Retinal pigment epithelial cell (primary cell): Measurements from ENCODE around the gene RSPH10B2.
"Not testable (repeated sequence)": the region's sequence is repeated elsewhere in the genome, so short reads cannot be mapped to it uniquely, and the experiment has no call there.

Experiments
- DNase-seq: peaks from one replicate; pipeline ENCODE4 v3.0.0-alpha.2; 2010; ENCODE audit warnings: low read depth
- H3K4me3 ChIP-seq: 2 replicates; pipeline ENCODE4 v1.5.1; 2011; ENCODE audit warnings: mild to moderate bottlenecking, low read length, control low read depth, moderate library complexity
- TF ChIP-seq, protein P1 (sequence below): conservative IDR thresholded peaks from 2 replicates; pipeline ENCODE4 v1.5.1; 2011; ENCODE audit warnings: low read depth, low read length, control low read depth, inconsistent platforms

Gene RSPH10B2

DNA sequence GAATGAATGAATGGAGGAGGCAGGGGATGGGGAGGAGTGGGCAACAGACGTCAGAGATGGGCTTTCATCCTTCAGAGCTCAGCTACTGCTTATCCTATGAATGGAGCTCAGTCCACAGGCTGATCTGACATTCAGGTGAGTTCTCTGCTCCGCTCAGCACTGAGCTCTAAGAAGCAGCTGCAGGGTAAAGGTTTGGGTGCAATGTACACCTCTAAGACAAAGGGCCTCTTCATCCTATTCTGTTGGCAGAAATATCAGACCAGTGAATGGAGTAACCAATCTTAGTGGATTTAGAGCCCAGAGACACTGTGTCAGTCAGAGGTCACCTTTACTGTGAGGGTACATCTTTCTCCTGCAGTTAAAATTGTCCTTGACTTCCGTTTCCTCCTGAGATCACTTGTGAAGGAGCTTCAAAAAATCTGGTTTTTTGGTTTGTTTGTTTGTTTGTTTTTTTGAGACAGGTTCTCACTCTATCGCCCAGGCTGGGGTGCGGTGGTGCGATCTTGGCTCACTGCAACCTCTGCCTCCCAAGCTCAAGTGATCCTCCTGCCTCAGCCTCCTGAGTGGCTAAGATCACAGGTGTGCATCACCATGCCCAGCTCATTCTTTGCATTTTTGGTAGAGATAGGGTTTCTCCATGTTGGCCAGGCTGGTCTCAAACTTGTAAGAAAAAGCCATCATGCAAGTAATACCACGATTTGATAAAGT is 77.3 kb downstream of the RSPH10B2 start:
- TF ChIP-seq, protein P1, sequence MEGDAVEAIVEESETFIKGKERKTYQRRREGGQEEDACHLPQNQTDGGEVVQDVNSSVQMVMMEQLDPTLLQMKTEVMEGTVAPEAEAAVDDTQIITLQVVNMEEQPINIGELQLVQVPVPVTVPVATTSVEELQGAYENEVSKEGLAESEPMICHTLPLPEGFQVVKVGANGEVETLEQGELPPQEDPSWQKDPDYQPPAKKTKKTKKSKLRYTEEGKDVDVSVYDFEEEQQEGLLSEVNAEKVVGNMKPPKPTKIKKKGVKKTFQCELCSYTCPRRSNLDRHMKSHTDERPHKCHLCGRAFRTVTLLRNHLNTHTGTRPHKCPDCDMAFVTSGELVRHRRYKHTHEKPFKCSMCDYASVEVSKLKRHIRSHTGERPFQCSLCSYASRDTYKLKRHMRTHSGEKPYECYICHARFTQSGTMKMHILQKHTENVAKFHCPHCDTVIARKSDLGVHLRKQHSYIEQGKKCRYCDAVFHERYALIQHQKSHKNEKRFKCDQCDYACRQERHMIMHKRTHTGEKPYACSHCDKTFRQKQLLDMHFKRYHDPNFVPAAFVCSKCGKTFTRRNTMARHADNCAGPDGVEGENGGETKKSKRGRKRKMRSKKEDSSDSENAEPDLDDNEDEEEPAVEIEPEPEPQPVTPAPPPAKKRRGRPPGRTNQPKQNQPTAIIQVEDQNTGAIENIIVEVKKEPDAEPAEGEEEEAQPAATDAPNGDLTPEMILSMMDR, result no peak
- no peak overlapping the region for H3K4me3 ChIP-seq
- DNase-seq, result no peak

DNA sequence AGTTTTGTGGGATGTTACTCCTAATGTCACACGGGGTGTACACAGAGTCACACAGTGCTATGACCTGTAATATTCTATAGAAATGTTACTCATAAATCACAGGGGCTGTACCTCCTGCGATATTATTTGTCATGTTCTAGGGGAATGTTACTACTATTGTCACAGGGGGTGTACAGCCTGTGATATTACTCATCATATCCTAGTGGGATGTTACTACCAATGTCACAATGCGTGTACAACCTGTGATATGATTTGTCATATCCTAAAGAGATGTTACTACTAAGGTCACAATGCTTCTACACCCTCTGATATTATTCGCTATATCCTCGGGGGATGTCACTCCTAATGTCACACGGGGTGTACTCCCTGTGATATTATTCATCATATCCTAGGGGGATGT is 79.7 kb downstream of the RSPH10B2 start:
- DNase-seq, result no peak
- no peak overlapping the region for H3K4me3 ChIP-seq
- TF ChIP-seq, protein P1, result no peak

DNA sequence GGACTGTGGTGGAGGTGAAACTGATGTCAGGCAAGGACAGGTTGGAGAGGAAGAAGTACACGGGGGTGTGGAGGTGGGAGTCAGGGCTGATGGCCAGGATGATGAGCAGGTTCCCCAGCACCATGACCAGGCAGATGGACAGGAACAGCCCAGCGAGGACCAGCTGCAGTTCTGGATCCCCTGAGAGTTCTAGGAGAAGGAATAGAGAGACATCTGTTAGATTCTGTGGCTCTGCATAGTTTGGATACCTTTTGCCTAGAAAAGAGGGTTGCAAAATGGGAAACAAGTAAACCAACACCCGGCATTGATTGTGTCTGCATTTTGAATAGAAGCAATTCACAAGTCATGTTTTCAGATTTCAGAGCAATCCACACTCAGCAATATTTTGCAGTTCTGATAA is 81.6 kb downstream of the RSPH10B2 start:
- not testable (repeated sequence) for DNase-seq, H3K4me3 ChIP-seq

DNA sequence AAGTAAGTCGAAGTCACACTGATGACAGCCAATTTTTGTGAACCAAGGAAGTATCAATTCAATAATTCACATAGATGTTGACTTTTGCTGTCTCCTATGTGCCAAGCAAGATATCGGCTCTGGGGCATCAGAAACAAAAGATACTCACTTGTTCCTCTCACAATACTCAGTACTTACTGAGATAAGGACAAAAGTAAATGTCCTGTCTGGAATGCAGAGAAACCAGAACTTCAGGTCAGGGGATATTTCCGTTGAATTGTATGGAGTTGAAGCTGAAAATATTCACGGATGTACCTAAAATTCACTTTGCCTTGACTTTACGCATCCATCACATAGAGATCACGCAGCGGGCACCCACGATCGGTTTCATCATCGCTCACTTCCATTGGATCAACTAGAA is 83.2 kb downstream of the RSPH10B2 start:
- not testable (repeated sequence) for H3K4me3 ChIP-seq, DNase-seq

DNA sequence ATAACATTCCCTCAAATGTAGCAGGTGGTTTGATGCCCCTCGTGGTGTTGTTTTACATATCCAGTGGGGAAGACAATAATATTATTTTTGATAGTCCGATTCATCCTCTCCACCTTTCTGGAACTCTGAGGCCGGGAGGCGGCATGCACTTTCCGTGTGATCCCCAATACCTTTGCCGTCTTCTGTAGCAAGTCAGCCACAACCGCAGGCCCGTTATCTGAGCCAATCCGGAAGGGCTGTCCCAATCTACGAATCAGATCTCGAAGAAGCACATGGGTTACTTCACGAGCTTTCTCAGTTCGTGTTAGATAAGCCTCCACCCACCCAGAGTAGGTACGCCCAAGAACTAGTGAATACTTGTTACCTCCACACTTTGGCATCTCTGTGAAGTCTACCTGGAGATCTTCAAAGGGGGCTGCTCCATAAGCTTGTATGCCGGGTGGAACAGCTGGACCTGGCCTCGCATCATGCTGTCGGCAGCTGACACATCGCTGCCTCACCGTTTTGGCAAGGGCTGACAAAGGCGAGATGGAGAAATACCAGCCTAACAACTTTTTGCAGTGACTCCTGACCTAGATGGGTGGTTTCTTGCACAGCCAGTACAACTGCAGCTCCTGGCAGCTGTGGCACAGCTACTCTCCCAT is 88.5 kb downstream of the RSPH10B2 start:
- not testable (repeated sequence) for DNase-seq, H3K4me3 ChIP-seq

DNA sequence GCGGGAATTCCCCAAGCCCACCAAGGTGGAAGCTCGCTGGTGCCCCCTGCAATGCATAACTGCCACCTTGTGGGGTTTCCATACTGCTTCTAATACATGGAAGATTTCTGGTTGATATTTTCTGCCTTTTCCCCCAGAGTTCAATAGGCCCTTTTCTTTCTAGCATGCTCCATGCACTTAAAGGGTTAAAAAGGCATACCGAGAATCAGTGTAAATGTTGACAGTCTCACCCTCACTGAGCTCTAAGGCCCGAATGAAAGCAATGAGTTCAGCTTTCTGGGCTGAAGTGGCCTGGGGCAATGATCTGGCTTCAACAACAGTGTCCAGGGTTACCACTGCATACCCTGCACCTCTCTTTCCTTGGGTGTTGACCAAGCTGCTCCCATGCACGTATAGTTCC is 89.2 kb downstream of the RSPH10B2 start:
- H3K4me3 ChIP-seq, DNase-seq: not testable (repeated sequence)

DNA sequence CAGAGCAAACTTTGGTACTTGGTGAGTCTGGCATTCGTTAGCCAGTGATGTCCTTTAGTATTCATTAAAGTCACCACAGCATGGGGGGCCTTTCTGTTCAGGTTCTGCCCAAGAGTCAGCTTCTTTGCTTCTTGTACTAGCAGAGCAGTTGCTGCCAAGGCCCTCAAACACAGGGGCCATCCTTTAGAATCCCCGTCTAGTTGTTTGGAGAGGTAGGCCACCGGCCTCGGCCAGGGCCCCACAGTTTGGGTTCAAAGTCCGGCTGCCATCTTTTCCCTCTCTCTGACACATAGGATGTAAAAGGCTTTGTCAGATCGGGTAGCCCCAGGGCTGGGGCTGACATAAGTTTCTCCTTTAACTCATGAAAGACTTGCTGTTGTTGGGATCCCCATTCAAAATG is 89.8 kb downstream of the RSPH10B2 start:
- H3K4me3 ChIP-seq, DNase-seq: not testable (repeated sequence)

DNA sequence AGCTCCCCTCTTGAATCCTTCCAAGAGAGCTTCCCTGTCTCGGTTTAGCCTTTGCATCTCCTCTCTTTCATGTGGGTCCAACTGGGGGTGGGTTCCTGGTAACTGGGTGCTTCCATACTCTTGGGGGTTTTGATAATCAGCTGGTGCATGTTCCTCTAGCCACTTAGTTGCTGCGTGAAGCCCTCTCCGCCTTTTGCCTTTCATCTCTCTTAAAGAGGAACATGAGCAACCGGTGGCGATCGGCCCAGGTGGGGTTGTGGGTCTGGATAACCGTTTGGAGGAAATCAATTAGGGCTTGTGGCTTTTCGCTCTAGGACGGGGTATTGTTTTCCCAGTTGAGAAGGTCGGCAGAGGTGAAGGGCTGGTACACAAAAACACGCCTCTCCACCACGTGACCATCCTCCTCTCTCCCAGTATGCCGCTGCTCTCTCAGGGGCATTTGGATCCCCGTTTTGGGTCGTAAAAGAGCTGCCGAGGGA is 92.1 kb downstream of the RSPH10B2 start:
- H3K4me3 ChIP-seq, DNase-seq: not testable (repeated sequence)

DNA sequence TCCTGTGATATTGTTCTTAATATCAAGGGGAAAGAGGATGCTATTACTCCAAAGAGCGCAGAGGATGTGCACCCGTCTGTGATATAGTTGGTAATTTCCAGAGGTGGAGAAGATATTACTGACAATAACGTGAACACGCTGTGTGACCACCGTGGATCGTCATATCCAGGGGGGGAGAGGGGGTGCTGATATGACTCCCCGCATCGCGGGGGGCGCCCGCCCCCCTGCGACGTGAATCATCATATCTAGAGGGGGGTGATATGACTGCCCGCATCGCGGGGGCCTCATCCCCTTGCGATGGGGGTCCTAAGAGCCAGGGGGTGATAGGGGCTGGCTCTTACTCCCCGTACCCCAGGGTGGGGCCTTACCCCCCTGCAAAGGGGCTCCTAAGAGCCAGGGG is 93.8 kb downstream of the RSPH10B2 start:
- not testable (repeated sequence) for DNase-seq, H3K4me3 ChIP-seq
